T-cell (primary cell): ENCODE measurements around the gene IKBKG. TPM values are rescaled to one million over a fixed set of nuclear protein-coding genes. Genes with fewer than 3 reads are reported as not detected.

Experiments
- ATAC-seq, 4 experiments: fragments of 200-7000 bp in 3 of 4; fragments of 150-1000 bp in 1 of 4; cut with Tn5 transposase; replicated peaks in 1 of 4; 1 replicate in 3 of 4; 2 replicates in 1 of 4; pipeline ENCODE4 v1.10.0; 2021; ENCODE audit warnings: moderate library complexity in 3 of 4, mild to moderate bottlenecking in 2 of 4, moderate number of reproducible peaks in 1 of 4
- CTCF ChIA-PET, 2 donors: fragments of 300-600 bp; sonication (Branson Sonifier 250); formaldehyde crosslinking; loops; one replicate each; lab custom pipeline; 2022; ENCODE audit warnings: antibody characterized with exemption in 2 of 2; lab: Charles Lee
- POLR2A ChIA-PET, 2 donors: fragments of 300-600 bp; sonication (Branson Sonifier 250); formaldehyde crosslinking; loops; one replicate each; lab custom pipeline; 2022; ENCODE audit warnings: antibody characterized with exemption in 2 of 2; lab: Charles Lee
- DNase-seq, 35 experiments: peaks; one replicate each; pipeline versions ENCODE4 v3.0.0 to v3.0.0-alpha.2; 2013 to 2023
- H3K27ac ChIP-seq: one replicate; pipeline ENCODE4 v1.5.1; 2013; ENCODE audit warnings: low read length
- H3K27me3 ChIP-seq, 2 experiments: replicated peaks in 1 of 2; 1 replicate in 1 of 2; 2 replicates in 1 of 2; pipeline versions ENCODE4 v1.6.1 to v1.7.0; 2013; ENCODE audit warnings: low read length in 1 of 2, mixed read lengths in 1 of 2; ENCODE audit not compliant: control insufficient read depth in 2 of 2, insufficient read depth in 2 of 2; ENCODE audit errors: extremely low read depth in 1 of 2
- H3K36me3 ChIP-seq, 2 donors: 1 replicate in 1 of 2; 2 replicates in 1 of 2; pipeline versions ENCODE4 v1.6.1 to v1.7.0; 2013; ENCODE audit warnings: low read length in 1 of 2; ENCODE audit not compliant: control insufficient read depth in 2 of 2, insufficient read depth in 1 of 2; ENCODE audit errors: extremely low read depth in 1 of 2
- H3K4me1 ChIP-seq, 2 experiments: 1 replicate in 1 of 2; 2 replicates in 1 of 2; pipeline versions ENCODE4 v1.6.1 to v1.7.0; 2013; ENCODE audit warnings: low read length in 2 of 2, mixed read lengths in 1 of 2; ENCODE audit not compliant: insufficient read depth in 2 of 2, control insufficient read depth in 1 of 2; ENCODE audit errors: extremely low read depth in 1 of 2
- H3K4me3 ChIP-seq, 2 donors: 1 replicate in 1 of 2; 2 replicates in 1 of 2; pipeline versions ENCODE4 v1.5.1 to v1.7.0; 2013; ENCODE audit warnings: mild to moderate bottlenecking in 2 of 2, low read length in 1 of 2, moderate library complexity in 1 of 2; ENCODE audit not compliant: control insufficient read depth in 1 of 2; ENCODE audit errors: extremely low read depth in 1 of 2
- H3K9me3 ChIP-seq: 2 replicates; pipeline ENCODE4 v1.7.0; 2013
- H3K27ac Mint-ChIP-seq, 2 donors: one replicate each; pipeline ENCODE4 v1.8.0; 2020 to 2021; ENCODE audit warnings: mild to moderate bottlenecking in 2 of 2, mixed read lengths in 2 of 2
- H3K27me3 Mint-ChIP-seq, 2 donors: one replicate each; pipeline ENCODE4 v1.8.0; 2021 to 2022; ENCODE audit warnings: mixed read lengths in 2 of 2
- H3K36me3 Mint-ChIP-seq: one replicate; pipeline ENCODE4 v1.8.0; 2021; ENCODE audit warnings: mixed read lengths
- H3K4me1 Mint-ChIP-seq, 3 donors: one replicate each; pipeline ENCODE4 v1.8.0; 2020 to 2022; ENCODE audit warnings: mixed read lengths in 3 of 3, mild to moderate bottlenecking in 1 of 3
- H3K4me3 Mint-ChIP-seq, 3 donors: one replicate each; pipeline ENCODE4 v1.8.0; 2020 to 2022; ENCODE audit warnings: mild to moderate bottlenecking in 3 of 3, mixed read lengths in 3 of 3, moderate library complexity in 3 of 3
- H3K9me3 Mint-ChIP-seq, 3 donors: one replicate each; pipeline ENCODE4 v1.8.0; 2020 to 2022; ENCODE audit warnings: mixed read lengths in 3 of 3
- WGBS: methylation state at CpG from one replicate; pipeline ENCODE4 v1.1.5; 2013; ENCODE audit warnings: missing lambda C conversion rate; ENCODE audit not compliant: insufficient coverage; 5-methylcytosine and 5-hydroxymethylcytosine counted together
- total RNA-seq, 35 experiments: library from RNA in 6 of 35; stranded (reverse) in 6 of 35; fragments of 120-200 nt in 1 of 35; gene quantifications; one replicate each; pipeline versions ENCODE4 v1.2.1 to v1.2.4 and lab custom pipeline; 2013 to 2026

IKBKG gene
- total RNA-seq, 5 donors from 2014 or later (not counting 1 experiment from before 2014, with no cell fraction given), result 32.4 to 59.1 (median 54.0) TPM

- Mint-ChIP-seq H3K36me3 (no peaks in the 10 kb centered on the region), H3K9me3 (no peaks in the 10 kb centered on the region), H3K4me3 (no peak overlapping the region), H3K4me1 (peaks cover 0 to 11% (median 5%) of the 10 kb centered on the region in 3 donors), H3K27ac (no peak overlapping the region), H3K27me3 (peaks cover 3 to 16% of the 10 kb centered on the region in 2 donors)
- DNase-seq, result no peak
- no peaks in the 10 kb centered on the region for H3K36me3 ChIP-seq
- H3K9me3 ChIP-seq, result no peaks in the 10 kb centered on the region
- ChIA-PET CTCF (interaction anchor here (0.5 to 0.6 kb wide), 2 partner anchors 11 to 1779 kb away, joined by 3 to 4 read pairs; no protein-coding TSS in a partner anchor), POLR2A (no interaction called here)
- peaks cover 0 to 8% of the 10 kb centered on the region in 2 experiments for H3K4me1 ChIP-seq
- no peak for ATAC-seq
- no peak overlapping the region for H3K27ac ChIP-seq
- no CpG with 5 or more reads among the region's 8 CpGs for WGBS
- H3K27me3 ChIP-seq, result peaks cover 0 to 10% of the 10 kb centered on the region in 2 experiments
- H3K4me3 ChIP-seq, result no peak overlapping the region
Observed at GRCh38 chrX:154598656-154599055, 51.2 kb downstream of the IKBKG start.

GRCh38 chrX:154599531-154599930 lies 52.1 kb downstream of the IKBKG start:
- Mint-ChIP-seq H3K4me3 (no peak overlapping the region), H3K36me3 (no peaks in the 10 kb centered on the region), H3K9me3 (no peaks in the 10 kb centered on the region), H3K4me1 (peaks cover 0 to 11% (median 5%) of the 10 kb centered on the region in 3 donors), H3K27ac (no peak overlapping the region), H3K27me3 (peaks cover 3 to 17% of the 10 kb centered on the region in 2 donors)
- Histone ChIP-seq H3K36me3 (no peaks in the 10 kb centered on the region), H3K9me3 (no peaks in the 10 kb centered on the region), H3K4me1 (peaks cover 0 to 8% of the 10 kb centered on the region in 2 experiments), H3K27ac (no peak overlapping the region), H3K27me3 (peaks cover 0 to 9% of the 10 kb centered on the region in 2 experiments), H3K4me3 (no peak overlapping the region)
- WGBS, result no CpG with 5 or more reads among the region's 14 CpGs
- POLR2A ChIA-PET, result no interaction called here
- CTCF ChIA-PET, result interaction anchor here in 1 of 2 donors (0.5 kb wide), 1 partner anchor 10 kb away, joined by 4 read pairs; no protein-coding TSS in a partner anchor
- DNase-seq, result no peak
- ATAC-seq, result no peak

- no peak for DNase-seq
- H3K4me1 Mint-ChIP-seq, result peaks cover 0 to 7% (median 5%) of the 10 kb centered on the region in 3 donors
- Histone ChIP-seq H3K4me3 (no peak overlapping the region), H3K27ac (no peak overlapping the region), H3K4me1 (peaks cover 0 to 8% of the 10 kb centered on the region in 2 experiments), H3K36me3 (no peaks in the 10 kb centered on the region), H3K9me3 (no peaks in the 10 kb centered on the region), H3K27me3 (peaks cover 0 to 7% of the 10 kb centered on the region in 2 experiments)
- peaks cover 0 to 13% of the 10 kb centered on the region in 2 donors for H3K27me3 Mint-ChIP-seq
- no peak for ATAC-seq
- ChIA-PET CTCF (no interaction called here), POLR2A (no interaction called here)
- 82% methylated on average over 11 of the region's 15 CpGs for WGBS
- H3K4me3 Mint-ChIP-seq, result no peak overlapping the region
- H3K9me3 Mint-ChIP-seq, result no peaks in the 10 kb centered on the region
- no peak overlapping the region for H3K27ac Mint-ChIP-seq
- H3K36me3 Mint-ChIP-seq, result no peaks in the 10 kb centered on the region
Observed at GRCh38 chrX:154600759-154601374, 53.4 kb downstream of the IKBKG start.

DNA sequence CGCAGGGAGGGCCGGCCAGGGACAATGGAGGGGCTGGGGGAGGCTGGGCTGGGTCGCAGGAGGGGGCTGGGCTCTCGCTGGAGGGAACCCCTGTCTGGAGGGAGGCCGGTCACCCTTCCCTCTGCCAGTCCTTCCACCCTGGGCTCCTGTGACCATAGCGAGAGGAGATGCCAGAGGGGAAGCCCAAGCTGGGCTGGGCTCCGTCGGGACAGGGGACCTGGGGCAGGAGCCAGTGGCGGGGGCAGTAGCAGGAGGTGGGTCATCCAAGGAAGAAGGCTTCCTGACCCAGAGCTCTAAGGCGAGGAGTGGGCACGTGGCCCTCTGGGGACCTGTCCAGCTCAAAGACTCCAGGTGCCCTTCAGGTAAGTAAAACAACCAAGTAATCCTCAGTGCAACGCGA lies 54.8 kb downstream of the IKBKG start:
- Histone ChIP-seq H3K27ac (no peak overlapping the region), H3K9me3 (no peaks in the 10 kb centered on the region), H3K27me3 (peaks cover 0 to 7% of the 10 kb centered on the region in 2 experiments), H3K36me3 (no peaks in the 10 kb centered on the region), H3K4me1 (no peaks in the 10 kb centered on the region), H3K4me3 (no peak overlapping the region)
- Mint-ChIP-seq H3K36me3 (no peaks in the 10 kb centered on the region), H3K27me3 (peaks cover 0 to 11% of the 10 kb centered on the region in 2 donors), H3K4me3 (no peak overlapping the region), H3K4me1 (peaks cover 3 to 10% (median 6%) of the 10 kb centered on the region in 3 donors), H3K27ac (no peak overlapping the region), H3K9me3 (no peaks in the 10 kb centered on the region)
- 100% methylated on average over 1 of the region's 13 CpGs for WGBS
- ChIA-PET CTCF (no interaction called here), POLR2A (no interaction called here)
- ATAC-seq (no peak), DNase-seq (no peak)

DNA sequence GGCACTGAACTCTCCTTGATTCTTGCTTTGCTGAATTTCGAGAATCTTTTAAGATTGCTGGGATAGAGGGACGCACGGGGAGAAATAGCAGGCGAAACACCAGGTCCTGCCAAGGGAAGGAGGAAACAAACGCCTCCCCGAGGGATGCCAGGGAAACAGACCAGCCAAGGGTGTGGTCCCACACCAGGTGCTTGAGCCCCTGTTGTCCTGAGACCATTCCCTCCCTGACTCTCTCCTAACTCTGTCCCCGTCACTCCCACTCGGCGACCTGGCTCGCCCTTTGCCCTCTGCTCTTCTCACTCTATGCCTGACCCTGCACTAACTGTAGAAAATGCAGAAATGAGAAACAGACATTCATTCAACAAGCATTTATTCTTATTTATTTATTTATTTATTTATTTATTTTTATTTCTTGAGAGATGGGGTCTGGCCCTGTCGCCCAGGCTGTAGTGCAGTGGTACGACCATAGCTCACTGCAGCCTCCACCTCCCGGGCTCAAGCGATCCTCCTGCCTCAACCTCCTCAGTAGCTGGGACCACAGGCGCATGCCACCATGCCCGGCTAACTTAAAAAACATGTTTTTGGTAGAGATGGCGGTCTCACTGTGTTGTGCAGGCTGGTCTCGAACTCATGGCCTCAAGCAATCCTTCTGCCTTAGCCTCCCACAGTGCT lies 55.5 kb downstream of the IKBKG start:
- Histone ChIP-seq H3K4me1 (no peaks in the 10 kb centered on the region), H3K36me3 (no peaks in the 10 kb centered on the region), H3K27ac (no peak overlapping the region), H3K4me3 (no peak overlapping the region), H3K9me3 (no peaks in the 10 kb centered on the region), H3K27me3 (peaks cover 0 to 7% of the 10 kb centered on the region in 2 experiments)
- Mint-ChIP-seq H3K4me3 (no peak overlapping the region), H3K36me3 (no peaks in the 10 kb centered on the region), H3K27ac (no peak overlapping the region), H3K4me1 (peaks cover 3 to 10% (median 6%) of the 10 kb centered on the region in 3 donors), H3K27me3 (peaks cover 0 to 8% of the 10 kb centered on the region in 2 donors), H3K9me3 (no peaks in the 10 kb centered on the region)
- WGBS, result 90% methylated on average over 2 of the region's 18 CpGs
- CTCF ChIA-PET, result no interaction called here
- ATAC-seq (no peak), DNase-seq (no peak)
- POLR2A ChIA-PET, result no interaction called here

DNA sequence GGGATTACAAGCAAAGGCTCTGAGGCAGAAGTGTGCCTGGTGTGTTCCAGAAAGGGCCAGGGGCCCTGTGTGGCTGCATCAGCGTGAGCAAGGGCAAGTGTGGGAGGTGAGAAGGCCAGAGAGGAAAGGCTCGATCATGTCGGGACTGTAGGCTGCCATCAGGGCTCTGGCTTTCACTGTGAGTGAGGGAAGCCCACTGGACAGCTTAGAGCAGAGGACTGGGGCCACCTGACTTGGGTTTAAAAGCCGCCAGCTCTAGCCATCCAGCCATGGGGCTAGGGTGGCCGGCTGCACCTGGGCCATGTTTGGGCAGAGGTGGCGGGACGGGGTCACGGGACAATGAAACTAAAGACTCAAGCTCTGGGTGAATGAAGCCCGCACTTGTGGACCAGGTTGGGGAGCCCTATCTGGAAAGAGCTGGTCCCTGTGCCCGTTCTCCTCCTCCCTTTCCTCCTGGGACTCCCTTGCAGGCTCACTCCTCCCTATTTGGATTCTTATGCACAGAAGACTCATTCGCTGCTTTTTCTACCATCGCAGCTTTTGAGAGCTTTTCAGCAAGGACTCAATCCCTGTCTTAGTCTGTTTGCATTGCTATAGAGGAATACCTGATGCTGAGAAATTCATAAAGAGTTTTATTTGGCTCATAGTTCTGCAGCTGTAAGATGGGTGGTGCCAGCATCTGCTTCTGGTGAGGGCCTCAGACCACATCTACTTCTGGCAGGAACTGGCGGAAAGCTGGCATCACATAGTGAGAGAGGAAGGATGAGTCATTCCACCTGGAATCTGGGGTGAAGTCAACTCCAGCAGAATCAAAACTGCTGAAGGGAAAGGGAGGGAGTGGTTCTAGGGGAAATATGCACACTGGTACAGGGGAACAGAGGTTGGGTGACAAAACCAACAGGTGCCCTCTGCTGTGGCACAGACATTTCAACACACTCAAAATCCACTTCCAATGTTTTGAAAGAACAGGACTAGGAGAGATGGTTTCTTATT lies 56.3 kb downstream of the IKBKG start:
- H3K36me3 ChIP-seq, result no peaks in the 10 kb centered on the region
- Mint-ChIP-seq H3K27ac (no peak overlapping the region), H3K9me3 (no peaks in the 10 kb centered on the region), H3K4me1 (peaks cover 3 to 10% (median 6%) of the 10 kb centered on the region in 3 donors), H3K27me3 (peaks cover 0 to 6% of the 10 kb centered on the region in 2 donors), H3K36me3 (no peaks in the 10 kb centered on the region), H3K4me3 (no peak overlapping the region)
- CTCF ChIA-PET, result no interaction called here
- H3K9me3 ChIP-seq, result no peaks in the 10 kb centered on the region
- WGBS, result 90% methylated on average over 6 of the region's 13 CpGs
- DNase-seq (no peak), ATAC-seq (no peak)
- H3K27ac ChIP-seq, result no peak overlapping the region
- H3K4me1 ChIP-seq, result no peaks in the 10 kb centered on the region
- H3K27me3 ChIP-seq, result peaks cover 0 to 7% of the 10 kb centered on the region in 2 experiments
- POLR2A ChIA-PET, result no interaction called here
- no peak overlapping the region for H3K4me3 ChIP-seq
